ENCODE data around the gene ANAPC16. TPM values are rescaled to one million over a fixed set of nuclear protein-coding genes. Genes with fewer than 3 reads are reported as not detected.

ANAPC16 gene
- total RNA-seq, 1 experiment from 2014 or later, result 71.1 TPM

GRCh38 chr10:72204296-72204695 lies 11.5 kb upstream of the ANAPC16 start (continued):
- no peak for TF ChIP-seq REST (IDR thresholded peaks at IDR 0.05; ENCODE audit: low read depth)
- no peak for TF ChIP-seq EGR1 (IDR thresholded peaks at IDR 0.05; ENCODE audit: low read depth)
- no peak for TF ChIP-seq POLR2AphosphoS5 (IDR thresholded peaks at IDR 0.05; ENCODE audit: low read depth, low read length)
- no peak for TF ChIP-seq ZNF274 (IDR thresholded peaks at IDR 0.05; ENCODE audit: low read depth, low read length)

DNA sequence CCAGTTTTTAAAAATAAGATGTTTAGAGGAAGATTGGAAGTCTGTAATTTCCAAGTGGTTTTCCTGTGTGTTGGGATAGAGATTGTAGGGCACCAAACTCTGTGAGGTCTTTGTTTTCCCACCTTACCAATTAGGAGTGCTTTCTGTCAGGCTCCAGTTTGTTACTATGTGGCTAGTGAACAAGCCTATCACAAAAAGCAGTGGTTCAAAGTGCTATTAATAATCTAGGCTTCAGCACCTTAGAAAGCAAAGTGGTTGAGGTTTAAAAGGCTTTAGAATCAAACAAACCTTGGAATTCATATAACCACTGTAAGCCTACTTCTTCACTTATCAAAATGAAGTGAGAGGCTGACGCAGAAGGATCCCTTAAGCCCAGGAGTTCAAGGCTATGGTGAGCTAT lies 11.1 kb upstream of the ANAPC16 start:
- intact Hi-C loops (cut with micrococcal nuclease), result no loop called here
- ChIA-PET POLR2A (no interaction called here), CTCF (no interaction called here)

More for the DNA sequence above, 11.1 kb upstream of the ANAPC16 start:
- no peak overlapping the region for H3K4me2 ChIP-seq (ENCODE audit: low read length)
- DNase-seq (ENCODE audit: low read depth, low spot score) (no peak), ATAC-seq (peak; percentile 20; the same call in 1 of the 2 replicates)
- no peaks in the 10 kb centered on the region for H3K79me2 ChIP-seq (ENCODE audit: insufficient read depth, low read length)
- no TSS peak for BruUV-seq (replicated peaks)
- peaks cover 0 to 8% of the 10 kb centered on the region in 2 experiments; a peak in 2 of 4 replicates for H3K36me3 ChIP-seq (ENCODE audit: control insufficient read depth in 1 of 2, insufficient read depth in 2 of 2, low read length in 2 of 2)
- H2AFZ ChIP-seq (ENCODE audit: low read depth, low read length, poor library complexity, severe bottlenecking), result no peak overlapping the region
- no peak overlapping the region for H3K4me3 ChIP-seq (replicated peaks in 1 of 2; ENCODE audit: low read depth in 1 of 2, low read length in 2 of 2)
- H3K27me3 ChIP-seq (ENCODE audit: insufficient read depth, low read length), result no peaks in the 10 kb centered on the region
- H3K27ac ChIP-seq (ENCODE audit: low read depth, low read length), result peak overlapping the region; percentile 42
- no peak for TF ChIP-seq JUND (IDR thresholded peaks at IDR 0.05)
- TF ChIP-seq, protein P1, sequence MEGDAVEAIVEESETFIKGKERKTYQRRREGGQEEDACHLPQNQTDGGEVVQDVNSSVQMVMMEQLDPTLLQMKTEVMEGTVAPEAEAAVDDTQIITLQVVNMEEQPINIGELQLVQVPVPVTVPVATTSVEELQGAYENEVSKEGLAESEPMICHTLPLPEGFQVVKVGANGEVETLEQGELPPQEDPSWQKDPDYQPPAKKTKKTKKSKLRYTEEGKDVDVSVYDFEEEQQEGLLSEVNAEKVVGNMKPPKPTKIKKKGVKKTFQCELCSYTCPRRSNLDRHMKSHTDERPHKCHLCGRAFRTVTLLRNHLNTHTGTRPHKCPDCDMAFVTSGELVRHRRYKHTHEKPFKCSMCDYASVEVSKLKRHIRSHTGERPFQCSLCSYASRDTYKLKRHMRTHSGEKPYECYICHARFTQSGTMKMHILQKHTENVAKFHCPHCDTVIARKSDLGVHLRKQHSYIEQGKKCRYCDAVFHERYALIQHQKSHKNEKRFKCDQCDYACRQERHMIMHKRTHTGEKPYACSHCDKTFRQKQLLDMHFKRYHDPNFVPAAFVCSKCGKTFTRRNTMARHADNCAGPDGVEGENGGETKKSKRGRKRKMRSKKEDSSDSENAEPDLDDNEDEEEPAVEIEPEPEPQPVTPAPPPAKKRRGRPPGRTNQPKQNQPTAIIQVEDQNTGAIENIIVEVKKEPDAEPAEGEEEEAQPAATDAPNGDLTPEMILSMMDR (IDR thresholded peaks at IDR 0.05 in 2 of 3, conservative IDR thresholded peaks at IDR 0.05 in 1 of 3; ENCODE audit: borderline replicate concordance in 1 of 3, insufficient read depth in 1 of 3, low read depth in 2 of 3, low read length in 2 of 3), result no peak
- TF ChIP-seq RAD21 (IDR thresholded peaks at IDR 0.05; ENCODE audit: low read depth), result no peak
- no peak for TF ChIP-seq POLR2AphosphoS5 (IDR thresholded peaks at IDR 0.05; ENCODE audit: low read depth, low read length)
- no peak for TF ChIP-seq EGR1 (IDR thresholded peaks at IDR 0.05; ENCODE audit: low read depth)
- TF ChIP-seq SRF (IDR thresholded peaks at IDR 0.05; ENCODE audit: low read depth), result no peak
- TF ChIP-seq FOSL1 (IDR thresholded peaks at IDR 0.05; ENCODE audit: low read depth), result no peak
- TF ChIP-seq, protein P2, sequence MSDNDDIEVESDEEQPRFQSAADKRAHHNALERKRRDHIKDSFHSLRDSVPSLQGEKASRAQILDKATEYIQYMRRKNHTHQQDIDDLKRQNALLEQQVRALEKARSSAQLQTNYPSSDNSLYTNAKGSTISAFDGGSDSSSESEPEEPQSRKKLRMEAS (IDR thresholded peaks at IDR 0.05), result no peak
- no peaks in the 10 kb centered on the region for H3K9me2 ChIP-seq (ENCODE audit: insufficient read depth)
- no peaks in the 10 kb centered on the region for H4K20me1 ChIP-seq (ENCODE audit: insufficient read depth)
- H3K4me1 ChIP-seq (ENCODE audit: control insufficient read depth in 1 of 2, insufficient read depth in 2 of 2, low read length in 2 of 2), result peaks cover 7 to 12% of the 10 kb centered on the region in 2 experiments; a peak in 3 of 4 replicates
- RAD21 ChIA-PET (ENCODE audit: low non-redundant PET in 1 of 2, low total read pairs in 2 of 2, uncharacterized antibody in 2 of 2, unreplicated experiment in 2 of 2), result no interaction called here
- no peaks in the 10 kb centered on the region for H3K9me3 ChIP-seq (ENCODE audit: control insufficient read depth in 1 of 2, insufficient read depth in 1 of 2, low read depth in 1 of 2, low read length in 2 of 2)
- H3K9ac ChIP-seq (ENCODE audit: low read length), result no peak overlapping the region
